Endothelial cell of umbilical vein (primary cell): ENCODE data around the gene PARD3B.

Experiments used
- EZH2 ChIP-seq: IDR thresholded peaks from 2 replicates; pipeline ENCODE4 v1.6.1; 2012; ENCODE audit warnings: borderline replicate concordance, low read depth, mild to moderate bottlenecking, moderate library complexity, low read length, inconsistent platforms; ENCODE audit not compliant: severe bottlenecking
- FOS ChIP-seq: IDR thresholded peaks from 2 replicates; pipeline ENCODE4 v1.6.1; 2011; ENCODE audit warnings: mild to moderate bottlenecking, low read length, moderate library complexity, borderline replicate concordance; ENCODE audit not compliant: insufficient read depth
- JUN ChIP-seq: IDR thresholded peaks from 2 replicates; pipeline ENCODE4 v1.6.1; 2011; ENCODE audit warnings: borderline replicate concordance, low read depth; ENCODE audit not compliant: insufficient read length, insufficient read depth
- MAX ChIP-seq: IDR thresholded peaks from 2 replicates; pipeline ENCODE4 v1.6.1; 2011; ENCODE audit not compliant: insufficient read depth, insufficient read length
- MYC ChIP-seq: IDR thresholded peaks from one replicate; pipeline ENCODE4 v1.6.1; 2011; ENCODE audit warnings: mild to moderate bottlenecking, low read depth, low read length
- POLR2A ChIP-seq: IDR thresholded peaks from 2 replicates; pipeline ENCODE4 v1.6.1; 2012; ENCODE audit warnings: low read depth, mild to moderate bottlenecking, control low read depth, low read length
- POLR2AphosphoS5 ChIP-seq: IDR thresholded peaks from 2 replicates; pipeline ENCODE4 v1.6.1; 2012; ENCODE audit warnings: low read depth, mild to moderate bottlenecking, control low read depth, low read length, moderate library complexity; ENCODE audit not compliant: insufficient read depth
- TF ChIP-seq, protein P1 (sequence below), 2 donors: IDR thresholded peaks; 1 replicate in 1 of 2; 2 replicates in 1 of 2; pipeline ENCODE4 v1.5.1; 2011; ENCODE audit warnings: low read length in 2 of 2, mild to moderate bottlenecking in 2 of 2, moderate library complexity in 2 of 2, control low read depth in 1 of 2, inconsistent platforms in 1 of 2, low read depth in 1 of 2; ENCODE audit not compliant: insufficient read depth in 1 of 2; ENCODE audit errors: extremely low read depth in 1 of 2

DNA sequence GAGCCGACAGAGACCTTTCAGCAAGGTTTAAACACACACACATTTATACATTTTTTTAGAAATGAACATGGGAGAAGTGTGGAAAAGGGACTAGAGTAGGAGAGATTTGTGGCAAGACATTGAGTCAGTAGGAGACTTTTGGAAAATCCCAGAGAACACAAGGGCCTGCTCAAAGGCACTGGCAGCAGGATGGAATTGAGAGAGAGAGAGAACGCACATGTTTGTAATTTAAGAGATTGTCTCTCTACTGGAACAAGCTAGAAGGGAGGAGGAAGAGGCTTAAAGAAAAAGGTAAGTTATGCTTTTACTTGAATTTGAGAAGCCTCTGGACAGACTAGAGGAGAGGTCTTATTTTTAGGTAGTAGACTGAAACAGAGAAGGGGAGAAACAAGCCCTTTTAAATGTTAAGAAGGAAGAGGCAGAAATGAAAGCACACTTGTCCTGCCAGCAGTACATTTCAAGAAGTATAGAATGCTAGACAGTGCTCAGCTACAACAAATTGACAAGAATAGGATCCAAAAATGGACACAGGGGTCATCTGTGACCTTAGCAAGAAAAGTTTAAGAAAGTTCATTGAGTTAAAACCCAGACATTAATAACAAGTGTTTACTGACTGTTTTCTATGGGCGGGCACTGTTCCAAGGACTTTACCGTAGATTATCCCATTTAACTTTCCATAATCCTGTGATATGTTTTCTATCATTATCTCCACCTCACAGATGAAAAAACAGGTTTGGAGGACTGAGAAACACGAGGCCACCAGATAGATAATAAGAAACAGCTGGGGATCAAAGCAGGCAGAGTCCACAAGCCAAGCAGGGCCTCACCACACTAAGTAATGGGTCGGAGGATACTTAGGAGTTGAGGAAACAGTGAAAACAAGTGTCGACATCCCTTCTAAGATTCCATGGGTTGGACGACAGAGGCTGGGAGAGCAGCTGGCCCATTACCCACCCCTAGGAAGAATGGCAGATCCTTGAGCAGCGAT is 830.5 kb downstream of the PARD3B start:
- TF ChIP-seq MAX (no peak), POLR2A (no peak), FOS (no peak), POLR2AphosphoS5 (no peak), EZH2 (no peak), JUN (no peak), MYC (no peak)
- TF ChIP-seq, protein P1, sequence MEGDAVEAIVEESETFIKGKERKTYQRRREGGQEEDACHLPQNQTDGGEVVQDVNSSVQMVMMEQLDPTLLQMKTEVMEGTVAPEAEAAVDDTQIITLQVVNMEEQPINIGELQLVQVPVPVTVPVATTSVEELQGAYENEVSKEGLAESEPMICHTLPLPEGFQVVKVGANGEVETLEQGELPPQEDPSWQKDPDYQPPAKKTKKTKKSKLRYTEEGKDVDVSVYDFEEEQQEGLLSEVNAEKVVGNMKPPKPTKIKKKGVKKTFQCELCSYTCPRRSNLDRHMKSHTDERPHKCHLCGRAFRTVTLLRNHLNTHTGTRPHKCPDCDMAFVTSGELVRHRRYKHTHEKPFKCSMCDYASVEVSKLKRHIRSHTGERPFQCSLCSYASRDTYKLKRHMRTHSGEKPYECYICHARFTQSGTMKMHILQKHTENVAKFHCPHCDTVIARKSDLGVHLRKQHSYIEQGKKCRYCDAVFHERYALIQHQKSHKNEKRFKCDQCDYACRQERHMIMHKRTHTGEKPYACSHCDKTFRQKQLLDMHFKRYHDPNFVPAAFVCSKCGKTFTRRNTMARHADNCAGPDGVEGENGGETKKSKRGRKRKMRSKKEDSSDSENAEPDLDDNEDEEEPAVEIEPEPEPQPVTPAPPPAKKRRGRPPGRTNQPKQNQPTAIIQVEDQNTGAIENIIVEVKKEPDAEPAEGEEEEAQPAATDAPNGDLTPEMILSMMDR (IDR thresholded peaks at IDR 0.05; ENCODE audit: extremely low read depth in 1 of 2, insufficient read depth in 1 of 2, low read depth in 1 of 2, low read length in 2 of 2), result no peak
